ENCODE data around the gene SQOR.

SQOR gene

GRCh38 chr15:45606413-45606812, 28.4 kb upstream of the SQOR start:
- no peak for FAIRE-seq
- no peak for TF ChIP-seq CTCF (IDR thresholded peaks at IDR 0.05; ENCODE audit: insufficient read depth, missing control alignments)
- DNase-seq (ENCODE audit: insufficient read length, low spot score), result no peak

GRCh38 chr15:45606841-45607240, 28.0 kb upstream of the SQOR start:
- TF ChIP-seq CTCF (IDR thresholded peaks at IDR 0.05; ENCODE audit: insufficient read depth, missing control alignments), result no peak
- FAIRE-seq, result no peak
- no peak for DNase-seq (ENCODE audit: insufficient read length, low spot score)

- peak; percentile 41 for TF ChIP-seq CTCF (IDR thresholded peaks at IDR 0.05; ENCODE audit: insufficient read depth, missing control alignments)
- FAIRE-seq (no peak), DNase-seq (ENCODE audit: insufficient read length, low spot score) (no peak)
These were observed 23.5 kb upstream of the SQOR start for GRCh38 chr15:45611305-45611704.

- FAIRE-seq (no peak), DNase-seq (ENCODE audit: insufficient read length, low spot score) (no peak)
- no peak for TF ChIP-seq CTCF (IDR thresholded peaks at IDR 0.05; ENCODE audit: insufficient read depth, missing control alignments)
These were observed 21.9 kb upstream of the SQOR start for GRCh38 chr15:45612790-45613415.

GRCh38 chr15:45616901-45617323, 17.9 kb upstream of the SQOR start:
- no peak for FAIRE-seq
- TF ChIP-seq CTCF (IDR thresholded peaks at IDR 0.05; ENCODE audit: insufficient read depth, missing control alignments), result no peak
- no peak for DNase-seq (ENCODE audit: insufficient read length, low spot score)

- FAIRE-seq (no peak), DNase-seq (ENCODE audit: insufficient read length, low spot score) (no peak)
- no peak for TF ChIP-seq CTCF (IDR thresholded peaks at IDR 0.05; ENCODE audit: insufficient read depth, missing control alignments)
These were observed 16.0 kb upstream of the SQOR start for GRCh38 chr15:45618813-45619212.

GRCh38 chr15:45628136-45628535, 6.7 kb upstream of the SQOR start:
- DNase-seq (ENCODE audit: insufficient read length, low spot score) (no peak), FAIRE-seq (no peak)
- TF ChIP-seq CTCF (IDR thresholded peaks at IDR 0.05; ENCODE audit: insufficient read depth, missing control alignments), result no peak
